ENCODE data around the gene RNF151.
A peak's percentile ranks its signal among the peaks of the same experiment; 100 is the strongest.

The RNF151 gene

DNA sequence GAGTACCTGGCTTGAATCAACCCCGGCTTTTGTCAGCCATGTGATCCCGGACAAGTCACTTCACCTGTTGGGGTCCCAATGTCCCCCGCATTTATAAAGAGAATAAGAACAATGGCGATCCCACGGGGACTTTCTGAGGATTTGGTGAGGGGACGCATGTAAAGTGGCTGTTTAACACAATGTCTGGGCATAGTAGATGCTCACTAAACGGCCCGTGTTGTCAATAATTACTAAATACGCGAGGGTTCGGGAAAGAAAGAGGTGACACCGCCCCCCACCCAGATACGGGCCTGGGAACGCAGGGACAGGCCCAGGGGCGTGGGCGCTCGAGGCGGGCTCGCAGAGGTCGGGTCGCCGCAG lies 24.9 kb downstream of the RNF151 start:
- no peak for DNase-seq (ENCODE audit: low read depth, low spot score)

DNA sequence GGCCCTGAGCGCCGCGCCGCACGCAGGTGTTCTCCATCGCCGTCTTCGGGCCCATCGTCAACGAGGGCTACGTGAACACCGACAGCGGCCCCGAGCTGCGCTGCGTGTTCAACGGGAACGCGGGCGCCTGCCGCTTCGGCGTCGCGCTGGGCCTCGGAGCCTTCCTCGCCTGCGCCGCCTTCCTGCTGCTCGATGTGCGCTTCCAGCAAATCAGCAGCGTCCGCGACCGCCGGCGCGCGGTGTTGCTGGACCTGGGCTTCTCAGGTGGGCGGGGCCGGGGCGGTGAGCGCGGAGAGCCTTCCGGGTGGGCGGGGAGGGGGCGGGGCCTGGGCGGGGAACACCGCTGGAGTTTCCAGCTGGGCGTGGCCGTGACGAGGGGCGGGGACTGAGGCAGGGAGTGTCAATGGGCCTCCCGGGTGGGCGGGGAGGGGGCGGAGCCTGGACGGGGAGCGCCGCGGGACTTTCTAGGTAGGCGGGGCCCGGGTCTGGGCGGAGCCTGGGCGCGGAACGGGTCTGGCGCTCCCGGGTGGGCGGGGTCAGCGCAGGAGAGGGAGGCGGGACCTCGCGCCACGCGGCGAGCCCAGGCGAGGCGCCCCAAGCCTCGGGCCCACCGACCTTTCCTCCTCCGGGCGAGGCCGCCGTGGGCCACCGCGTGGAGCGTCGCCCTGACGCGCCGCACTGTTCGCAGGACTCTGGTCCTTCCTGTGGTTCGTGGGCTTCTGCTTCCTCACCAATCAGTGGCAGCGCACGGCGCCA lies 25.5 kb downstream of the RNF151 start:
- peak; percentile 94 for DNase-seq (ENCODE audit: low read depth, low spot score)

DNA sequence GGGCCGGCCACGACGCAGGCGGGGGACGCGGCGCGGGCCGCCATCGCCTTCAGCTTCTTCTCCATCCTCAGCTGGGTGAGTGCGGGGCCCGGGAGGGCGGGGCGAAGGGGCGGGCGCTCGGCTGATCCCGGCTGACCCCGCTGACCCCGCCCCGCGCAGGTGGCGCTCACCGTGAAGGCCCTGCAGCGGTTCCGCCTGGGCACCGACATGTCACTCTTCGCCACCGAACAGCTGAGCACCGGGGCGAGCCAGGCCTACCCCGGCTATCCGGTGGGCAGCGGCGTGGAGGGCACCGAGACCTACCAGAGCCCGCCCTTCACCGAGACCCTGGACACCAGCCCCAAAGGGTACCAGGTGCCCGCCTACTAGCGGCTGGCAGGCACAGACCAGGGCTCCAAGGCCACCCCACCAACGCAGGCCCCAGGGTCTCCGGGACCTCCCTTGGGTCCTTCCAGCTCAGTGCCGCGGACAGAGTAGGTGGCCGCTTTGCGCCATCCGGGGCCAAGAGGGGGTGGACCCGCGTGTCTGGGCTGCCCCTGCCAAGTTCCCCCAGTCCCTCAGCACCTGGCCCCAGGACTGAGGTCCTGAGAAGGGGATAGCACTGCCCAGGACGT lies 26.2 kb downstream of the RNF151 start:
- no peak for DNase-seq (ENCODE audit: low read depth, low spot score)

GRCh38 chr16:1993731-1994131 lies 27.1 kb downstream of the RNF151 start:
- no peak for DNase-seq (ENCODE audit: low read depth, low spot score)

- DNase-seq (ENCODE audit: low read depth, low spot score), result no peak
These were observed 31.1 kb downstream of the RNF151 start for GRCh38 chr16:1997494-1998359.

GRCh38 chr16:1998360-1998835 lies 31.7 kb downstream of the RNF151 start:
- no peak for DNase-seq (ENCODE audit: low read depth, low spot score)

DNA sequence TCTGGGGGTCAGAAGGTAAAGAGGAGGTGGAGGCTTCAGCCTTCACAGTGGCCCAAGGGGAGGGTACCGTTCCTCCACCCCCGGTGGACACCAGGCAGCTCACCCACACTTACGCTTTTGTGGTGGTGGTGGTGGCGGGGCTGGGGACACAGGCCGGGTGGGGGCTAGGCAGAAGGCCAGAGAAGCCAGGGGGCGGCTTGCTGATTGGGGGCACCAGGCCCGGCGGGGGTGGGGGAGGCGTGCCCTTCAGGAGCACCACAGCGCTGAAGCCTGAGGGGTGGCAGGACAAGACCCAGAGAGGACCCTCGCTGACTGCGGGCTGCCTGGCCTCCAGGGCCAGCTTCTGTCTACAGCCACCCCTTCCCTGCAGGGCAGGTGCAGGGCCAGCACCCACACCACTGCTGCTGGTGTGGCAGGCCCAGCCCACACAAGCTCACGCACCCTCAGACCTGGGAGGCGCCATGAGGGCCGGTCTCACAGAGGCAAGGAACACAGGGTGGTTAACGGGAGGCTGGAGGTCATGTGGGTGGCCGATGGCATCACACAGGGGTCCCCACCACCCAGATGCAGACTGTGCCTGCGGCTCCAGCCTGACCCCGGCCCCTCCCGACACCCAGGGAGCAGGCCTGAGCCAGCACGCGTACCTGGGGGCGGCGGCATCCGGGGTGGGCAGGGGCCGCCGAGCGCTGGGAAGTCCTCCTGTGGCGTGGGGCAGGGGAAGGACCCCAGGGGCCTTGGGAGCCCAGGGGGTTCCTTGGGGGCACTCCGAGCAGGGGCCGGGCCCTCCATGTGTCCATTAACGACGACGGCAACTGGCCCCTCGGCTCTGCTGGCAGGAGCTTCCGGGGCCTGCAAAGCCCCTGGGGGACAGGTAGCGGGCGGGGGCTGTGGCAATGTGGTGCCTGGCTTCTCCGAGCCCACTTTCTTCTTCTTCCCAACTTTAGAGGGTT lies 32.5 kb downstream of the RNF151 start:
- DNase-seq (ENCODE audit: low read depth, low spot score), result no peak

GRCh38 chr16:1999866-2000514 lies 33.3 kb downstream of the RNF151 start:
- DNase-seq (ENCODE audit: low read depth, low spot score), result no peak

- no peak for DNase-seq (ENCODE audit: low read depth, low spot score)
These were observed 34.4 kb downstream of the RNF151 start for GRCh38 chr16:2001035-2001434.

DNA sequence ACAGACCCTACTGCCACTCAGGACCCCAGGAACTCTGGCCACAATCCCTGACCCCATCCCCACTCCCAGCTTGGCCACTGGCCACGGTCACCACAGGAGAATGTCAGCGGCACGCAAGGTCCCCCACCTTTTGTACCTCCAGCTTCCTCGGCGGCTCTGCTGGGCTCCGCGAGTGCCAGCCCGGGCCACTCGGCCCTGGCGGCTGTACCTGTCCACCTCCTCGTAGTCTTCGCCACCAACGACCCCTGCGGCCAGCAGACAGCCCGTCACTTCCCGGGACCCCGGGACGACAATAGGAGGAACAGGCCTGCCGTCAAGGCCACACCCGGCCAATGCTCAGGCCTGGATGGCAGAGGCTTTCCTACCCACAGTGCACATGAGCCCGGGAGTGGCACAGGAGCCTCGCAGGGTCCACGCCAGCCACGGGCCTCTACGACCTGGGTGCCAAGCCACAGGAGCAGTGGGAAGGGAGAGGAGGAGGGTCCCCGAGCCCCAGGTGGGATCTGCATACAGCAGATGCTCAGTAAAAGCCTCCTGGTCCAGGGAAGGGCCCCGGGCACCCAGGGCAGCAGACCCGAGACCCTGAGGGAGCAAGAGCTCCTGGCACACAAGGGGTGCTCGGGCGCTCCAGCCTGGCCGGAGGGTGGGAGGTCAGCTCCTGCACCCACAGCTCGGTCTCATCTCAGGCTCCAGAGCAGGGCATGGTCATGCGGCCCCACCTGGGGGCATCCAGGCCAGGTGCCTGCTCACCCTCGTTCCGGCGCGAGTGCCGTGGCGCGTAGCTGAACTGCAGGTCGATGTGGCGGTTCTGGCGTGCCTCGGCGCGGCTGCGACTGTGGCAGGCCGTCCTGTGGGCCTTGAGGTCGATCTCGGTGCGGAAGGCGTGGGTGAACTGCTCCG lies 35.0 kb downstream of the RNF151 start:
- DNase-seq (ENCODE audit: low read depth, low spot score), result no peak

GRCh38 chr16:2002406-2003230 lies 36.0 kb downstream of the RNF151 start:
- no peak for DNase-seq (ENCODE audit: low read depth, low spot score)

GRCh38 chr16:2003231-2003826 lies 36.7 kb downstream of the RNF151 start:
- no peak for DNase-seq (ENCODE audit: low read depth, low spot score)

- DNase-seq (ENCODE audit: low read depth, low spot score), result peak; percentile 71
These were observed 37.4 kb downstream of the RNF151 start for GRCh38 chr16:2003827-2004641.

DNA sequence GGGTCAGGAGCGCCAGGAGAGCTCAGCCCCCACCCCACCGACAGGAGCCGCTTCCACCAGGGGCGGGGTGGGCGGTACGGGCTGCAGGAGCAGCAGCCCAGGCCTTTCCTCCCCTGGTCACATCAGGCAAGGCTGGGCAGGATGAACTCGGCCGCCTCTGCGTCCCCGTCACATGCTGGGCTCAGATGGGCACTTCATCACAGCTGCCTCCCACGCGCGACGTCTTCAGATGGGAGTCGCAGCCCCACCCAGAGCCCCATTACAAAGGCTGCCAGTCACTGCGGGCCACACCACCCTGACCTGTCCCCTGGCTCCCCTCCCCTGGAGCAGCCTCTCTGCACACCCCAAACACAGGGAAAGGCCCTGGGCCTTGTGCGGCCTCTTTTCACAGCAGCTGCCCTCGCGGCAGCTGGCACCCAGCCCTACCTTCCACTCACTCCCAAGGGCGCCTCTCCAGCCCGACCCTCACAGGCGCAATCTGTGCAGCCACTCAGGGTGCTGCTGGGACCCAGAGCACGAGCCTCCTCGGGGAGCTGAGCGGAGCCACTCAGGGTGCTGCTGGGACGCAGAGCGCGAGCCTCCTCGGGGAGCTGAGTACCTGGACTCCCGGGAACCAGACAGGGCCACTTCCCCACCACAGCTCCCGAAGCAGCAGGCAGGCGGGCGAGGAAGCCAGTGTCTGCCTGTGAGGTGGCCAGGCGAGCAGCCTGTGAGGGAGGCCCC lies 38.3 kb downstream of the RNF151 start:
- DNase-seq (ENCODE audit: low read depth, low spot score), result no peak

GRCh38 chr16:2005646-2006045 lies 39.0 kb downstream of the RNF151 start:
- DNase-seq (ENCODE audit: low read depth, low spot score), result no peak

DNA sequence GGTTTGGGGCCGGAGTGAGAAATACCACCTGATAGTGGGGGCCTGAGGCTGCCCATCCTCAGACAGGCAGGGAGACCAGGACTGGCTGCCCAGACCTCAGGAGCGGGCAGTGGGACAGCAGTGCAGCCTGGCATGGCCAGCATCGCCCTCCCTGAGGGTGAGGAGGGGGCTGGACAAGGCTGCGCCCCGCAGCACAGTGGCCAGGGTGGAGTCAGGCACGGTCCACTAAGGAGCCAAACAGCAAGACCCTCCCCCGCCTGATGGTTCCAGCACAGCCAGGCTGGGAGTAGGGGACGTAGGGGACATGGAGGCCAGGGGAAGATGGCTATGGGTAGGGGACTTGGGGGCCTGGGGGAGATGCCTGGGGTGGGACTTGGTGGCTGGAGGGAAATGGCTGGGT lies 39.7 kb downstream of the RNF151 start:
- DNase-seq (ENCODE audit: low read depth, low spot score), result no peak

Measured in activated CD4-positive, CD25-positive, alpha-beta regulatory T cell treated with anti-CD3 and anti-CD28 coated beads, Interleukin-2, amount 50 U/mL, for 16 hours (primary cell).